Osteocyte (in vitro differentiated cells): ENCODE measurements around the gene GLMN. TPM values are rescaled to one million over a fixed set of nuclear protein-coding genes. Genes with fewer than 3 reads are reported as not detected.
A peak's percentile ranks its signal among the peaks of the same experiment; 100 is the strongest.

Source experiments
- DNase-seq: peaks from one replicate; pipeline ENCODE4 v3.0.0; 2021; ENCODE audit warnings: mixed read lengths; ENCODE audit not compliant: unreplicated experiment; ENCODE audit errors: extremely low spot score
- H3K27ac Mint-ChIP-seq: one replicate; pipeline ENCODE4 v1.8.0; 2021; ENCODE audit warnings: mild to moderate bottlenecking, mixed read lengths; ENCODE audit not compliant: unreplicated experiment
- H3K27me3 Mint-ChIP-seq: one replicate; pipeline ENCODE4 v1.8.0; 2021; ENCODE audit warnings: mixed read lengths; ENCODE audit not compliant: unreplicated experiment
- H3K36me3 Mint-ChIP-seq: one replicate; pipeline ENCODE4 v1.8.0; 2021; ENCODE audit warnings: mixed read lengths; ENCODE audit not compliant: unreplicated experiment
- H3K4me1 Mint-ChIP-seq: one replicate; pipeline ENCODE4 v1.8.0; 2021; ENCODE audit warnings: mixed read lengths; ENCODE audit not compliant: unreplicated experiment
- H3K4me3 Mint-ChIP-seq: one replicate; pipeline ENCODE4 v1.8.0; 2021; ENCODE audit warnings: mild to moderate bottlenecking, moderate library complexity, mixed read lengths; ENCODE audit not compliant: unreplicated experiment
- H3K9me3 Mint-ChIP-seq: one replicate; pipeline ENCODE4 v1.8.0; 2021; ENCODE audit warnings: mixed read lengths; ENCODE audit not compliant: unreplicated experiment
- total RNA-seq: library from RNA; stranded (reverse); gene quantifications from 2 replicates; pipeline ENCODE4 v1.2.1, GENCODE V29; 2021
- TF ChIP-seq, protein P1 (sequence below): fragments of 200-600 bp; sonication (generic); IDR thresholded peaks from 2 replicates; pipeline ENCODE4 v1.5.0; 2021; ENCODE audit warnings: antibody characterized with exemption, mild to moderate bottlenecking, moderate library complexity

GLMN gene
- total RNA-seq, 1 donor from 2014 or later, result 12.1 TPM

DNA sequence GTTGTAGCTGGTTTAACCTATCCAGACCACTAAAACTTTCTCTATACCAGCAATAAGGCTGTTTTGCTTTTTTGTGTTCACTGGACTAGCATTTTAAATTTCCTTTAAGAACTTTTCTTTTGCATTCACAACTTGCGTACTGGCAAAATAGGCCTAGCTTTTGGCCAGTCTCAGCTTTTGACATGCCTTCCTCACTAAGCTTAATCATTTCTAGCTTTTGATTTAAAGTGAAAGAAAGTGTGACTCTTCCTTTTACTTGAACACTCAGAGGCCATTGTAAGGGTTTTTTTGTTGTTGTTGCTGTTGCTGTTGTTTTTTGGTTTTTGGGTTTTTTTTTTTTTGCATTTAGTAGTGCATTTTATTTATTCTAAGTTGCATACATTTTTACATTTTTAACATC lies 15.2 kb upstream of the GLMN start:
- Mint-ChIP-seq H3K4me3 (no peak overlapping the region), H3K9me3 (no peaks in the 10 kb centered on the region), H3K4me1 (no peaks in the 10 kb centered on the region), H3K27me3 (no peaks in the 10 kb centered on the region), H3K36me3 (peaks cover 25% of the 10 kb centered on the region), H3K27ac (no peak overlapping the region)
- TF ChIP-seq, protein P1, sequence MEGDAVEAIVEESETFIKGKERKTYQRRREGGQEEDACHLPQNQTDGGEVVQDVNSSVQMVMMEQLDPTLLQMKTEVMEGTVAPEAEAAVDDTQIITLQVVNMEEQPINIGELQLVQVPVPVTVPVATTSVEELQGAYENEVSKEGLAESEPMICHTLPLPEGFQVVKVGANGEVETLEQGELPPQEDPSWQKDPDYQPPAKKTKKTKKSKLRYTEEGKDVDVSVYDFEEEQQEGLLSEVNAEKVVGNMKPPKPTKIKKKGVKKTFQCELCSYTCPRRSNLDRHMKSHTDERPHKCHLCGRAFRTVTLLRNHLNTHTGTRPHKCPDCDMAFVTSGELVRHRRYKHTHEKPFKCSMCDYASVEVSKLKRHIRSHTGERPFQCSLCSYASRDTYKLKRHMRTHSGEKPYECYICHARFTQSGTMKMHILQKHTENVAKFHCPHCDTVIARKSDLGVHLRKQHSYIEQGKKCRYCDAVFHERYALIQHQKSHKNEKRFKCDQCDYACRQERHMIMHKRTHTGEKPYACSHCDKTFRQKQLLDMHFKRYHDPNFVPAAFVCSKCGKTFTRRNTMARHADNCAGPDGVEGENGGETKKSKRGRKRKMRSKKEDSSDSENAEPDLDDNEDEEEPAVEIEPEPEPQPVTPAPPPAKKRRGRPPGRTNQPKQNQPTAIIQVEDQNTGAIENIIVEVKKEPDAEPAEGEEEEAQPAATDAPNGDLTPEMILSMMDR, result no peak
- DNase-seq, result no peak

DNA sequence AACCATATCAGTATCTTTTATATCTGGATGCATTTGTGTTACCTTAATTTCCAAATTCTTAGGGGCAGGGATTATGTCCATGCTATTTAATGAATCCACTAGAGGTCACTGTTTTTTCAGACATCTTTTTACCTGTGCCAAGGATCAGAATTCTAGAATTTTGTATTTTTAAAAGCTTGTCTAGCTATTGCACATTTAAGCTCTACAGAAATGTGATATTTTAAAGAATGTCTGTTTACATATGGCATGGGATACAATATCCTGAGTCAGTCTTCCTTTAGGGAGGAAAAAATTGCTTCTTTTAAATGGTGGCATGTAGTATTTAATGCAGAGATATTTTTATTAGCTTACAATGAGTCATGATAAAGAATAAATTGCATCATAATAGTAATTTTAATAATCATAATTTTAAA lies 11.4 kb upstream of the GLMN start:
- Mint-ChIP-seq H3K4me3 (no peak overlapping the region), H3K4me1 (no peaks in the 10 kb centered on the region), H3K9me3 (no peaks in the 10 kb centered on the region), H3K36me3 (peaks cover 26% of the 10 kb centered on the region), H3K27ac (no peak overlapping the region), H3K27me3 (no peaks in the 10 kb centered on the region)
- no peak for DNase-seq
- TF ChIP-seq, protein P1, result peak; percentile 67

- H3K27ac Mint-ChIP-seq, result no peak overlapping the region
- no peaks in the 10 kb centered on the region for H3K4me1 Mint-ChIP-seq
- no peaks in the 10 kb centered on the region for H3K27me3 Mint-ChIP-seq
- TF ChIP-seq, protein P1, result no peak
- DNase-seq, result no peak
- H3K9me3 Mint-ChIP-seq, result no peaks in the 10 kb centered on the region
- H3K36me3 Mint-ChIP-seq, result peaks cover 26% of the 10 kb centered on the region
- no peak overlapping the region for H3K4me3 Mint-ChIP-seq
These were observed 9.2 kb upstream of the GLMN start for GRCh38 chr1:92307980-92308379.

DNA sequence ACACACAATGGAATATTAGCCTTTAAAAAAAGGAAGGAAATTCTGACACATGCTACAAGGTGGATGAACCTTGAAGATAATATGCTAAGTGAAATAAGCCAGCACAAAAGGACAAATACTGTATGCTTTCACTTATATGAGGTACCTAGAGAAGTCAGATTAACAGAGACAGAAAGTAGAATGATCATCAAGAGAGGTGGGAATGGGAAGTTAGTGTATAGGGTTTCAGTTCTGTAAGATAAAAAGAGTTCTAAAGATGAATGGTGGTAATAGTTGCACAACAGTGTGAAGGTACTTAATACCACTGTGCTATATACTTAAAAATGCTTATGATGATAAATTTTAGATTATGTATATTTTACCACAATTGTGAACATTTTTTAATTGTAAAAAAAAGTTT lies 7.2 kb upstream of the GLMN start:
- Mint-ChIP-seq H3K4me1 (no peaks in the 10 kb centered on the region), H3K36me3 (peaks cover 22% of the 10 kb centered on the region)

DNA sequence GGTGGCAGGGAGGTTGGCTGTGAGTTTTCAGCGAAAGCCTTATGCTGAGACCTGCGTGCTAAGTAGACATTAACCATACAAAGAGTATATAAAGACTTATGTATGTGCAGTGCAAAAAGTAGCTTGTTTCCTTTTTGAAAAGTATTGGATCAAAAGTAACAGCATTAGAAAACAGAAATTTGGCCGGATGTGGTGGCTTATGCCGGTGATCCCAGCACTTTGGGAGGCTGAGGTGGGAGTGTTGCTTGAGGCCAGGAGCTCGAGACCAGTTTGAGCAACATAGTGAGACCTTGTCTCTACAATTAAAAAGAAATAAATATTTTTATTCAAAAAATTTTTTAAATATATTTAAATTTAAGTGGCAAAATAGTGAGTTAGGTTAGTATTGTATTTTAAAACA lies 2.2 kb upstream of the GLMN start:
- peaks cover 20% of the 10 kb centered on the region for H3K4me1 Mint-ChIP-seq
- H3K36me3 Mint-ChIP-seq, result peaks cover 20% of the 10 kb centered on the region
- no peak overlapping the region for H3K4me3 Mint-ChIP-seq
- no peak overlapping the region for H3K27ac Mint-ChIP-seq
- no peak for DNase-seq
- H3K27me3 Mint-ChIP-seq, result no peaks in the 10 kb centered on the region
- no peaks in the 10 kb centered on the region for H3K9me3 Mint-ChIP-seq
- TF ChIP-seq, protein P1, result no peak

More for the DNA sequence above, 7.2 kb upstream of the GLMN start:
- TF ChIP-seq, protein P1, result no peak
- no peaks in the 10 kb centered on the region for H3K27me3 Mint-ChIP-seq
- no peak overlapping the region for H3K27ac Mint-ChIP-seq
- no peak overlapping the region for H3K4me3 Mint-ChIP-seq
- H3K9me3 Mint-ChIP-seq, result no peaks in the 10 kb centered on the region
- DNase-seq, result no peak
